Measurements from ENCODE around the gene SLC48A1.
"Not testable (repeated sequence)": the region's sequence is repeated elsewhere in the genome, so short reads cannot be mapped to it uniquely, and the experiment has no call there.

The SLC48A1 gene

DNA sequence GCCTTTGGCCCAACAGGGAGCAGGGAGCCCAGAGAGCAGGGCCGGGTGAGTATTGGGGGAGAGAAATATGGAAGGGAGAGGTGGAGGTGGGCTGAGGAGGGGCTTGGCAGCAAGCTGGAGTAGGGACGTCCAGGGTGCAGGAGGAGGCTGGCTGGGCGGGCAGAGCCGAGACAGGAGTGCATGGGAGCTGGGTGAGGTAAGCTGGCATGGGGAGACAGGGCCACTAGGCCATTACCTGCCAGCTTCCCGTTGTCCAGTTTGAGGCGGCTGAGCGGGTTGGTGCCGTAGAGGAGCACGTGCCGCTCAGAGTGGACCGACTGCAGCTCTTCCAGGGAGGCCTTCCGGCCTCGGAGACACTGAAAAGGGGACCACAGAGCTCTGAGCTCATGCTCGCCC lies 18.3 kb downstream of the SLC48A1 start:
- no peak for DNase-seq (ENCODE audit: low spot score)

GRCh38 chr12:47791874-47792273 lies 18.8 kb downstream of the SLC48A1 start:
- DNase-seq (ENCODE audit: low spot score) = no peak

DNA sequence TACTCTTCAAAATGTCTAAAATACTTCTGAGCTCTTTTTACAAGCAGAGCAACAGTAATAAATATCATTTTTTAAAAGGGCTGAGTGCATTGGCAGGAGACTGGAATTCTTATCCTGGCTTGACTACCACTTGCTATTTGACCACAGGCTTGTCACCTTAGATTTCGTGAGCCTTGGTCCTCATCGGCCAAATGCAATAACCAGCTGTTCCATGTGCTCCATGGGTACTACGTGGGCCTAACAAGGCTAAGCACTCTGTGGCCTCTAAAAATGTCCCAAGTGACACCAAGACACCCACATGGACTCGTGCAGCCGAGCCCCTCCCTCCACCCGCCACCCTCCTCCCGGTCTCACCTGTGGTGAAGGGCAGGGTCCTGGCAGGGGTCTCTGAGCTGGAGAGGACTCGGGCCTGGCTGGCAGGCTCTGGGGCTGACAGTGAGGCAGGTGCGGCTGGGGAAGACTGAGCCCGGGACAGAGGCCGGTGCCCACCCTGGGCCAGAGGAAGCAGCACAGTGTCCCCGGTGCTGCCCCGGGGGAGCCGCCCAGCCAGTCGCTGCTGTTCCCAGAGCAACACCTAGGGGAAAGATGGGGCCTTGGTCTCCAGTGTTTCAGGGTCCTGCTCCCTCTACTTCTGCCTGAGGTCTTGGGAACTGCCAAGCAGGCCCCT lies 20.1 kb downstream of the SLC48A1 start:
- DNase-seq (ENCODE audit: low spot score) = no peak

DNA sequence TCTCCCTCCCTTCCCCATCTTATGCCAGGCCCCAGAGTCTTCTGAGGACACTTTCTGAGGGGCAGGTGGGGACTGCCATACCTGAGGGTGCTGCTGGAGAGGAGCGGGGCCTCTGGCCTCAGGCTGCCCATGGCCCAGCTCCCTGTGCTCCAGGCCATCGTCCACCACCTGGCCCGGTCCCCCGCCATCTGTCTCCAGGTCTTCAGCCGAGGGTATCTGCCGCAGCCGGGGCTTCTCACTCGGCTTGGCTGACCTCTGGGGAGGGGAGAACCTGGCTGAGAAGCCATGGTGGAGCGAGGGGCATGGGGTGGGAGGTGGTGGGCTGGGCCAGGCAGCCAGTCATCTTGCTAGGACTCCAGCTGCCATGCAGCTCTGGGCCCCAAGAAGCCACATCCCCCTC lies 21.6 kb downstream of the SLC48A1 start:
- DNase-seq (ENCODE audit: low spot score) = no peak

- DNase-seq (ENCODE audit: low spot score) = no peak
These were observed 22.2 kb downstream of the SLC48A1 start for GRCh38 chr12:47795121-47795813.

DNA sequence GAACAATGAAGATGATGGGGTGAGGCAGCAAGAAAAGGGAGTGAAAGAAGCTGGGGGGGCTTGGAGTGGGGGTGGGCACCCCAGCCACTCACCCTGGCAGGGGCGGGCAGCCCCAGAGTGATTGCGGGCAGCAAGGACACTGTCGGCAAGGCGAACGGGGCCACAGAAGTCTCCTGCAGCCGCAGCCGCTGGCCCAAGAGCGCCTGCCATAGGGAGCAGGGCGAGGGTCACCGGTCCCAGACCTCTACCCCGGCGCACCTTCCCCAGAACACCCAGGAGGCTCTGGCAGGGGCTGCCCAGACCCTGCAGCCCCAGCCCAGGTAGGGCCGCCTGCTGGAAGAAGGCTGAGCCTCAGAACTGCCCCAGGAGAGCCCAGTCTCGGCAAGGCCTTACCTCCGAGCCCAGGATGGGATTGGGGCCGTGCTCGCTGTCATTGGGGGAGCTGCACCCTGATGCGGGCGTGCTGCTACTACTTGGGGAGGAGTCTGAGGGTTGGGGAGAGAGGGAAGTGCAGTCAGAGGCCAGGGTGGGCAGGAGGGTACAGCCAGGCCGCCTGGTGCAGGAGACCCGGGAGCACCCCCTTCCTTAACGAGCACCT lies 22.9 kb downstream of the SLC48A1 start:
- DNase-seq (ENCODE audit: low spot score) = no peak

GRCh38 chr12:47797441-47797840 lies 24.4 kb downstream of the SLC48A1 start:
- no peak for DNase-seq (ENCODE audit: low spot score)

DNA sequence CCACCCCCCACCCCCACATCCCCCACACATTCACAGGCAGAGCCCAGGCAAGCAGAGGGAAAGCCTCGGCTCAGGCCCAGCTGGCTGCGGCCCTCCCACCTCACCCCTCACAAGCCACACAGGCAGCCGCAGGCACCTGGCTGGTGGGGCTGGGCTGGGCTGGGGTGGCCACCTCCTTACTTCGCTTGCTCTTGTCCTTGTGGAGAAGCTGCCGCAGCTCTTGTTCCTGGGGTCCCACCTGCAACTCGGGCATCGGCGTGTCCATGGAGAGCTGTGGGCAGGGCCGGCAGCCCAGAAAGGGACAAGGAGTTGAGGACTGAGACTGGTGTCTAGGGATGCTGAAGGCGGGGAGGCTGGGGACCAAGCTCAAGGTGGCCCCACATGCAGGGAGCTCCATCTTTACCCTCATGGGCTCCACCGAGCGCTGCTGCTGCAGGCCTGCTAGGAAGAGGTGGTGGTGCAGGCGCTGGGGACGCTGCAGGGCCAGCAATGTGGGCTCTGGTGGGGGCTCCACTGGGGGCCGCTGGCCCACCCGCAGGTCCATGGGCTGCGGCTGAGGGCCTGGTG lies 25.4 kb downstream of the SLC48A1 start:
- no peak for DNase-seq (ENCODE audit: low spot score)

DNA sequence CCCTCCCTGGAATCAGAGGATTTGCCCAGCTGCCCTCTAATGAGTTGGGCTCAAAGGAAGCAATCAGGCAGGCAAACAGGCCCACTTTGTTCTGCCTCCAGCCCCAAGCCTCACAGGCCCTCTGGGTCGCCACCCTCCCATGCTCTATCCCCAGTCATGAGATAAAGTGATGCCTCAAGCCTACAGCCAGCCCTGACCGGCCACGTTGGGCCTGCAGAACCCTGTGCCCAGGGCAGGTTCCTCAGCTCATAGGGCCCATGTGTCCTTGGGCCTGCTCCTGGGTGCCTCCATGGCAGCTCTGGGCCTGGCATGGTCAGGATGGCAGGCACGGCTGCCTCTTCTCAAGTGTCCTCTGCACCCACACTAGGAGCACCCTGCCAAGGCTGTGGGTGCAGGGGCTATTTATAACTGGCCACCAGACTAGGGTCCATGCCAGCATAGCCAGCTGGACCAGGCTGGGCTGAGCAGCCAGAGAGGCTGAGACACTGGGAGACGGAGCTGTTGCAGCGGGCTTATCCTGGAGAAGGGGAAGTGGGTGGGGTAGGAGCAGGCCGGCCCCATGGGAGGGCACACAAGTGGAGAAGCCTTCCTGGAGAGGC lies 26.4 kb downstream of the SLC48A1 start:
- DNase-seq (ENCODE audit: low spot score) = peak; percentile 46

DNA sequence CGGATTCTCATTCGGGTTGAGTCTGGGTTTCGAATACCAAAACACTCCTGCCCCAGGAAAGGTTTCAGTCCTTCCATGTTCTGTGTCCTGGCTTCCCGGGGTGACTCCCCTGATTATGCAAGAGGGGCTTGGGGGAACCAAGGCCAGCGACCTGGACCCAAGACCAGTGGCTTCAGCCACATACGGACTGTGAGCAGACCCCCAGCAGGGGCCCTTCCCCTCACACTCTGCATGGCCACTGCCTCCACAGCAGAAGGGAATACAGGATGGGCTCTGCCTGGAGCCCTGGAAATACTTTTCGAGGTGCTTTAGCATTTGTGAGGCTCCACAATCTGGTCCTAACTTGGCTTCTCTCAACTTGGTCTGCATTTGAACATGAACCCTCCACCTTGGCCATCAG lies 27.5 kb downstream of the SLC48A1 start:
- DNase-seq (ENCODE audit: low spot score) = no peak

- no peak for DNase-seq (ENCODE audit: low spot score)
These were observed 28.3 kb downstream of the SLC48A1 start for GRCh38 chr12:47801170-47801903.

DNA sequence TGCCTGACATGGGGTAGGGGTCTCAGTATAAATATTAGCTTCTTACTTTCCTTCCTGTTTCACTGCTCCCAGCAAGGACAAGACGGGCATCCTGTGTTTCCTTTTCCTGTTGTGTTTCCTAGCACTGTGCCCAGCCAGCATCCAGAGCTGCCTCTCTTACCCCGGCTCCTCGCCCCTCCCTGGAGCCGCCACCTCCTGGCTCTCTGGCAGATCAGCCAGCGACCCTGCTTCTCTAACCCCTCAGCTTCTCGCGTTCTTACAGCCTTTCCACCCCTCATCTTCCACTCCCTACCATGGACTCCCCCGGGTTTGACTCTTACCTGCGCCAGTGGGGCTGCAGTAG lies 28.8 kb downstream of the SLC48A1 start:
- no peak for DNase-seq (ENCODE audit: low spot score)

GRCh38 chr12:47802312-47802711 lies 29.3 kb downstream of the SLC48A1 start:
- no peak for DNase-seq (ENCODE audit: low spot score)

- DNase-seq (ENCODE audit: low spot score) = no peak
These were observed 30.3 kb downstream of the SLC48A1 start for GRCh38 chr12:47803191-47803875.

DNA sequence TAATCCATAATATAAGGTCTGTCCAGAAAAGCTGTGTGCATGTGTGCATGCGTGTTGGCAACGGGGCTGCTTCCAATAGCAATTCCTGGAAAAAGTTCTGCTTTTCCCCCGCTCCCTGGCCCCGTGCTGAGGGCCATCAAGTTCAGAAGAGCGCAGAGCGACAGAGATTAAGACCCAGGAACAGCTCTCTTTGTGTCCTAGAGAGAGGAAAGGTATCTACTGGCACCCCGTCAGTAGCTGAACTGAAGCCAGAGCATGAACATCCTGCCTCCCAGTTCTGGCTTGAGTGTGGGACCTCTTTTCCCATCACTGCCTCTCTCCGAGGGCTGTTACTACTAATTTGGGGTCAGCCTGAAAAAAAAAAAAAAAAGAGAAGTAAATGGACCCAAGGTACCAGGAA lies 31.1 kb downstream of the SLC48A1 start:
- DNase-seq (ENCODE audit: low spot score) = no peak

GRCh38 chr12:47805417-47805816 lies 32.4 kb downstream of the SLC48A1 start:
- no peak for DNase-seq (ENCODE audit: low spot score)

GRCh38 chr12:47807338-47807737 lies 34.3 kb downstream of the SLC48A1 start:
- no peak for DNase-seq (ENCODE audit: low spot score)

DNA sequence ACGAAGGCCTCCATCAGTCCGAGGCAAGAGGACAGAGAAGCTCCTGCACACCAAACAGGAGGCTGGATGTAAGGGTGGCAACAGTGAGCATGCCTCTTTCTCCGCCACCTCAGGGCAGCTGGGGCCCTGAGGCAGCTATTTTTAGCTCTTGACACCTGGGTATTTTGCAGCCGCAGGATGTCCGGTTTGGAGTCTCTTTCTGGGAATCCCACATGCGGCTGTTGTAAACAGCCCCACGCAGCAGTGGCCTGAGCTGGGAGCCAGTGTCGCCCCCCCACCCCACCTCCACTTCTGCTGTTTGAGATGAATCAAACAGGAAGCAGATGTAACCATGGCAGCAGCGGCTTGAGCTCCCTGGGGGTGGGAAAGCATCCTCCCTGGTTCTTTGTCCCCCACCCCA lies 35.0 kb downstream of the SLC48A1 start:
- DNase-seq (ENCODE audit: low spot score) = no peak

DNA sequence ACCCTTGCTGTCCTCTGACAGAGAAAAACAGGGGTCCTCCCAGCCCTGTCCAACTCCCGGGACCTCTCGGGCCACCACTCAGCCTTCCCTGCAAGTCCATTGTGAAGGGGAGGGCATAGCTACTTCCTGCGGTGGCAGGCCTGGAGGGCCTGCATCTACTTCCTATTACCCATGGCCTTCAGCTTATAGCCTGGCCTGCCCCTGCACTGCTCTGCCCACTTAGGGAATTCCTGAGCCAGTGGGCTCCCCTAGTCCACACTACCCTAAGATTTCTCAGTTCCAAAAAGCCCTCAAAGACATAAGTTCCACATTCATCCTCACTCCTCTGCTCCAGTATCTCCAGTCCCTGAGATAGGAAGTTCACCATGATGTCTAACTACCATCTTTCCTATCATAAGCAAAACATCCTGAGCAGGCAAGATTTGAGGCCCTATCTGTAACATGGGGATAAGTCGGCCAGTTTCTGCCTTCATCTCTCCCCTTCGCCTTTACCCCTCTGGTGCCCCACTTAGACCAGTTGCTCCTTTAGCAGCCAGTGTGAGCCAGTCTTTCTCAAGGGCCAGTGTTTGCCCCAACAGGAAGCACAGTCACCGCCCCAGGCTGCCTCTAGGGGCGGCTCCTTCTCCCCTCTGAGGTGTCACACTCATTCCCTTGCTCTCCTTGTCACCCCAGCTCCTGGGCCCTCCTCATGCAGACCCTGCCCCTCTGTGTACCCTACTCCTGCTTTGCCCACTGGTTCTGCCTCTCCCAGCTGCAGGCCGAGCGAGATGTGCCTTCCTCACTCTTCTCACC lies 35.7 kb downstream of the SLC48A1 start:
- no peak for DNase-seq (ENCODE audit: low spot score)

- DNase-seq (ENCODE audit: low spot score) = not testable (repeated sequence)
These were observed 36.5 kb downstream of the SLC48A1 start for GRCh38 chr12:47809518-47809917.

- DNase-seq (ENCODE audit: low spot score) = no peak
These were observed 38.0 kb downstream of the SLC48A1 start for GRCh38 chr12:47811072-47811396.
